Karpas-422 (cell line): ENCODE results near the gene MOGAT2. TPM values are rescaled to one million over a fixed set of nuclear protein-coding genes. Genes with fewer than 3 reads are reported as not detected.
"Not testable (repeated sequence)": the region's sequence is repeated elsewhere in the genome, so short reads cannot be mapped to it uniquely, and the experiment has no call there.

ENCODE experiments used
- DNase-seq: peaks from one replicate; pipeline ENCODE4 v3.0.0-alpha.2; 2015
- H2AFZ ChIP-seq: fragments of 200-600 bp; sonication (generic); 2 replicates; pipeline ENCODE4 v1.6.1; 2014; ENCODE audit warnings: antibody characterized with exemption, low read length, mixed read lengths
- H3K27ac ChIP-seq: fragments of 200-600 bp; sonication (generic); 2 replicates; pipeline ENCODE4 v1.5.1; 2014; ENCODE audit warnings: mild to moderate bottlenecking, low read length, moderate library complexity
- H3K27me3 ChIP-seq: fragments of 200-600 bp; sonication (generic); 2 replicates; pipeline ENCODE4 v1.6.1; 2014; ENCODE audit warnings: low read length, mixed read lengths
- H3K36me3 ChIP-seq: fragments of 200-600 bp; sonication (generic); 2 replicates; pipeline ENCODE4 v1.6.1; 2014; ENCODE audit warnings: low read length, mixed read lengths; ENCODE audit not compliant: insufficient read depth
- H3K4me1 ChIP-seq: fragments of 200-600 bp; sonication (generic); 2 replicates; pipeline ENCODE4 v1.6.1; 2014; ENCODE audit warnings: mild to moderate bottlenecking, low read length, mixed read lengths
- H3K4me2 ChIP-seq: fragments of 200-600 bp; sonication (generic); 2 replicates; pipeline ENCODE4 v1.6.1; 2014; ENCODE audit warnings: low read length, low read depth, mild to moderate bottlenecking; ENCODE audit not compliant: poor library complexity, severe bottlenecking
- H3K4me3 ChIP-seq: fragments of 200-600 bp; sonication (generic); 2 replicates; pipeline ENCODE4 v1.5.1; 2014; ENCODE audit warnings: mild to moderate bottlenecking, antibody characterized with exemption, low read length, mixed read lengths
- H3K79me2 ChIP-seq: fragments of 200-600 bp; sonication (generic); 2 replicates; pipeline ENCODE4 v1.6.1; 2014; ENCODE audit warnings: mild to moderate bottlenecking, low read length, mixed read lengths
- H3K9ac ChIP-seq: fragments of 200-600 bp; sonication (generic); 2 replicates; pipeline ENCODE4 v1.6.0; 2014; ENCODE audit warnings: low read length
- H3K9me2 ChIP-seq: fragments of 200-600 bp; sonication (generic), shearing (Covaris generic); replicated peaks from 2 replicates; pipeline ENCODE4 v1.6.0; 2014; ENCODE audit warnings: mild to moderate bottlenecking, low read length, moderate library complexity; ENCODE audit not compliant: insufficient read depth
- H3K9me3 ChIP-seq: fragments of 300-700, 200-600 bp; sonication (generic); 2 replicates; pipeline ENCODE4 v1.6.1; 2014; ENCODE audit warnings: low read length, mixed read lengths
- H4K20me1 ChIP-seq: fragments of 200-600 bp; sonication (generic); 2 replicates; pipeline ENCODE4 v1.6.1; 2014; ENCODE audit warnings: mild to moderate bottlenecking, antibody characterized with exemption, low read length, low read depth; ENCODE audit not compliant: insufficient read depth
- total RNA-seq: library from RNA; depleted of rRNA; stranded (reverse); fragments of >200 nt; shearing (Covaris generic); gene quantifications from 2 replicates; pipeline ENCODE4 v1.2.3, GENCODE V29; 2014; ENCODE audit warnings: low replicate concordance

Gene MOGAT2
- total RNA-seq, 1 experiment from 2014 or later, result not detected

DNA sequence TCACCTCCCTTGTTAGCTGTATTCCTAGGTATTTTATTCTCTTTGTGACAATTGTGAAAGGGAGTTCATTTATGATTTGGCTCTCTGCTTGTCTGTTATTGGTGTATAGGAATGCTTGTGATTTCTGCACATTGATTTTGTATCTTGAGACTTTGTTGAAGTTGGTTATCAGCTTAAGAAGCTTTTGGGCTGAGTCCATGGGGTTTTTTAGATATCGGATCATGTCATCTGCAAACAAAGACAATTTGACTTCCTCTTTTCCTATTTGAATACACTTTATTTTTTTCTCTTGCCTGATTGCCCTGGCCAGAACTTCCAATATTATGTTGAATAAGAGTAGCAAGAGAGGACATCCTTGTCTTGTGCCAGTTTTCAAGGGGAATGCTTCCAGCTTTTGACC lies 33.8 kb upstream of the MOGAT2 start:
- H3K4me2 ChIP-seq, H3K4me3 ChIP-seq, H3K79me2 ChIP-seq, DNase-seq, H3K27me3 ChIP-seq, H3K36me3 ChIP-seq, H3K9ac ChIP-seq, H2AFZ ChIP-seq, H3K4me1 ChIP-seq, H3K9me2 ChIP-seq, H3K27ac ChIP-seq, H4K20me1 ChIP-seq, H3K9me3 ChIP-seq: not testable (repeated sequence)

DNA sequence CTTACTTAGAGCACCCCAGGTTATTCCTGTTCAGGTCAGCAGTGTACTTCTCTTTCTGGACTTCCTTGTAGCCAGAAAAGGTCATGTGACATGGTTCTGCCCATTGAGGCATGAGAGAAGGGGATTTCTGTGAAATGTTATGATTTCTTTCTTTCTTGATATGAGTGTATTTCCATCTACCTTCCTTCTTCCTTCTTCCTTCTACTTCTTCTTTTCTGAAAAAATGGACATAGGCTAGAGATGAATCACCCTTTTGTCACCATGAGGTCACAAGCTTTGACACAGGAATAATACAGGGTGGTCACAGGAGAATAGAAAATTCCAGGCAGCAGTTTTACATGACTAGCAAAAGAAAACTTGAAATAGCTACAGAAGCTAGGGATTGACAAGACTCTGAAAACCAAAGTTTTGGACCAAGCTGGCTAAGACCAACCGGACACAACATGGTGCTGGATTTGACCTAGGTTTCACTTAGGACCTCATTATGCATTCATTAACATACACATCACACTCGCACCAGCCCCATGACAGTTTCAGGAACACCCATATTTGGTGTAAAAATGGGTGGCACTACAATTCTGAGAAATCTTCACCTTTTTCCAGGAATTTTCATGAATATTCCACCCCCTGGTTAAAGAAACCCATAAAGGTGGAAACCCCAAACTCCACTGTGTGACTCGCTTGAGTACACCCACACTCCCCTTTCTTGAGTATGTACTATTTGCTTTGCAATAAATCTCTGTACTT lies 27.6 kb upstream of the MOGAT2 start:
- H2AFZ ChIP-seq, result no peak overlapping the region
- H3K27ac ChIP-seq, result no peak overlapping the region
- H3K4me2 ChIP-seq, result no peak overlapping the region
- no peaks in the 10 kb centered on the region for H3K79me2 ChIP-seq
- H4K20me1 ChIP-seq, result no peaks in the 10 kb centered on the region
- no peak for DNase-seq
- H3K36me3 ChIP-seq, result no peaks in the 10 kb centered on the region
- H3K9me2 ChIP-seq, result no peaks in the 10 kb centered on the region
- H3K9ac ChIP-seq, result no peak overlapping the region
- no peaks in the 10 kb centered on the region for H3K27me3 ChIP-seq
- no peaks in the 10 kb centered on the region for H3K9me3 ChIP-seq
- H3K4me1 ChIP-seq, result no peaks in the 10 kb centered on the region
- no peak overlapping the region for H3K4me3 ChIP-seq

DNA sequence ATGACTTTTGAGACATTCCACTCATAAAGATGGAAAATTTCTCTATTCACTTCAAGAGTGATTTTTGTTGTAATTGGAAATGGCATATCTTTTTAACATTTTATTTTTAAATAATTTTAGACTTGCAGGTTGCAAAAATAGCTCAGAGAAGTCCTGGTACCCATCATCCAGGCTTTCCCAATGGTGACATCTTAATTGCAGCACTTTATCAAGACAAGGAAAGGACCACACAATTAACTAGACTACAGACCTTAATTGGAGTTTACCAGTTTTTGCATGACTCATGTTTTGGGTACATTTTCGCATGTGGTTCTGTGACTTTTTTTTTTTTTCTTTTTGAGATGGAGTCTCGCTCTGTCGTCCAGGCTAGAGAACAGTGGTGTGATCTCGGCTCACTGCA lies 25.8 kb upstream of the MOGAT2 start:
- no peak overlapping the region for H3K4me2 ChIP-seq
- H3K4me1 ChIP-seq, result no peaks in the 10 kb centered on the region
- no peaks in the 10 kb centered on the region for H3K27me3 ChIP-seq
- H3K27ac ChIP-seq, result no peak overlapping the region
- DNase-seq, result no peak
- H3K79me2 ChIP-seq, result no peaks in the 10 kb centered on the region
- no peak overlapping the region for H2AFZ ChIP-seq
- H3K36me3 ChIP-seq, result no peaks in the 10 kb centered on the region
- no peak overlapping the region for H3K9ac ChIP-seq
- H3K4me3 ChIP-seq, result no peak overlapping the region
- no peaks in the 10 kb centered on the region for H3K9me3 ChIP-seq
- H4K20me1 ChIP-seq, result no peaks in the 10 kb centered on the region
- H3K9me2 ChIP-seq, result no peaks in the 10 kb centered on the region

GRCh38 chr11:75697906-75698581 lies 19.6 kb upstream of the MOGAT2 start:
- Histone ChIP-seq H3K27ac (no peak overlapping the region), H3K4me1 (no peaks in the 10 kb centered on the region), H2AFZ (no peak overlapping the region), H3K36me3 (no peaks in the 10 kb centered on the region), H3K9ac (no peak overlapping the region), H3K4me3 (no peak overlapping the region), H3K4me2 (no peak overlapping the region), H3K9me2 (no peaks in the 10 kb centered on the region), H3K27me3 (no peaks in the 10 kb centered on the region), H3K79me2 (no peaks in the 10 kb centered on the region), H3K9me3 (no peaks in the 10 kb centered on the region), H4K20me1 (no peaks in the 10 kb centered on the region)
- no peak for DNase-seq

GRCh38 chr11:75700940-75701339 lies 16.7 kb upstream of the MOGAT2 start:
- Histone ChIP-seq H3K9ac (no peak overlapping the region), H3K27ac (no peak overlapping the region)

GRCh38 chr11:75703695-75704237 lies 13.9 kb upstream of the MOGAT2 start:
- Histone ChIP-seq H3K27ac (no peak overlapping the region), H3K27me3 (no peaks in the 10 kb centered on the region), H4K20me1 (no peaks in the 10 kb centered on the region), H3K4me2 (no peak overlapping the region), H2AFZ (no peak overlapping the region), H3K4me1 (no peaks in the 10 kb centered on the region), H3K9me3 (no peaks in the 10 kb centered on the region), H3K79me2 (no peaks in the 10 kb centered on the region), H3K4me3 (no peak overlapping the region), H3K36me3 (no peaks in the 10 kb centered on the region), H3K9me2 (no peaks in the 10 kb centered on the region), H3K9ac (no peak overlapping the region)
- no peak for DNase-seq

More at GRCh38 chr11:75700940-75701339, 16.7 kb upstream of the MOGAT2 start:
- no peak for DNase-seq
- H3K4me1 ChIP-seq, result no peaks in the 10 kb centered on the region
- no peaks in the 10 kb centered on the region for H3K79me2 ChIP-seq
- H2AFZ ChIP-seq, result no peak overlapping the region
- no peak overlapping the region for H3K4me3 ChIP-seq
- H3K36me3 ChIP-seq, result no peaks in the 10 kb centered on the region
- H3K9me3 ChIP-seq, result no peaks in the 10 kb centered on the region
- H4K20me1 ChIP-seq, result no peaks in the 10 kb centered on the region
- no peak overlapping the region for H3K4me2 ChIP-seq
- no peaks in the 10 kb centered on the region for H3K27me3 ChIP-seq
- H3K9me2 ChIP-seq, result no peaks in the 10 kb centered on the region

DNA sequence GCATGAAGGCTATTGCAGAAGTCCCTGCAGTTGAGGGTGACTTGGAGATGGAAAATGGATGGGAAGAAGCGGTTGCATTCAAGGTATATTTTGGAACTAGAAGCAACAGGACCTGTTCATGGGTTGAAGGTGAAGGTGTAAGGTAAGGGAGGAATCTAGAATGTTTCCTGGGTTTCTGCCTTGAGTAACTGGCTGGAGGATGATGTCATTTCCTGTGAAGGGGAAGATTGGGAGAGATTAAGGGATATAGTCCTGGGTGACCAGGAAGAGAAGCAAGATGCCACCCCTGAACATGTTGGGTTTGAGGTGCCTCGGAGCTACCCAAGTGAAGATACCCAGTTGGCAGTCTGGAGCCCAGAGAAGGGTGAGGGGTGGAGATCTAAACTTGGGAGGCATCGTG lies 12.1 kb upstream of the MOGAT2 start:
- no peak overlapping the region for H2AFZ ChIP-seq
- H3K79me2 ChIP-seq, result no peaks in the 10 kb centered on the region
- no peaks in the 10 kb centered on the region for H3K9me3 ChIP-seq
- no peak for DNase-seq
- H3K27ac ChIP-seq, result no peak overlapping the region
- no peaks in the 10 kb centered on the region for H3K27me3 ChIP-seq
- no peaks in the 10 kb centered on the region for H3K36me3 ChIP-seq
- no peaks in the 10 kb centered on the region for H3K9me2 ChIP-seq
- no peak overlapping the region for H3K4me3 ChIP-seq
- H3K4me2 ChIP-seq, result no peak overlapping the region
- H3K9ac ChIP-seq, result no peak overlapping the region
- no peaks in the 10 kb centered on the region for H3K4me1 ChIP-seq
- H4K20me1 ChIP-seq, result no peaks in the 10 kb centered on the region

DNA sequence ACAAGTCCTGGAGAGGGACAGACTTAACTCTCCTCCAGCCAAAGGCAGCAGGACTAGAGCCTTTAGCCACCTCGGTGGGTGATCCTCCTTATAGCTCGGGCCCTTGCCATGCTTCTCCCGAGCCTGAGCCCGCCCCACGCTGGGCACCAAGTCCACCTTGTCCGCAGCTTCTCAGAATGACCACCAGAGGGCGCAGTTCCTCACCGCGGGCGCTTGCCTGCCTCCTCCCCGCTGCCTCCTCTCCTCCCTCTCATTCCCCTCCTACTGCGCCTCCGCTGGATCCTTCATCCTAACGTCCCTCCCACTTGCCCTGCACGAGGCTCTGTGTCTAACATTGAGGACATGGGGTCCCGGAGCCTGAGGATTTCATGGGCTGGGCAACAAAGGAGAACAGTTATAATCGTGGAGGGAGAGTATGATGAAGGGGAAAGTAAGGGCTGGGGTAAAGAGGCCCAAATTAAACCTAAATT lies 11.3 kb upstream of the MOGAT2 start:
- Histone ChIP-seq H3K9me2 (no peaks in the 10 kb centered on the region), H3K79me2 (no peaks in the 10 kb centered on the region), H2AFZ (no peak overlapping the region), H3K27ac (no peak overlapping the region), H3K36me3 (no peaks in the 10 kb centered on the region), H3K9ac (no peak overlapping the region), H3K4me2 (no peak overlapping the region), H3K9me3 (no peaks in the 10 kb centered on the region), H3K4me1 (no peaks in the 10 kb centered on the region), H3K27me3 (no peaks in the 10 kb centered on the region), H4K20me1 (no peaks in the 10 kb centered on the region), H3K4me3 (no peak overlapping the region)
- DNase-seq, result peak; percentile 85
